SH-SY5Y (cell line): ENCODE measurements around the gene OGFR.

Source experiments
- GATA2 ChIP-seq: IDR thresholded peaks from 2 replicates; pipeline ENCODE4 v1.6.1; 2011; ENCODE audit warnings: mild to moderate bottlenecking, low read depth, low read length
- GATA3 ChIP-seq: IDR thresholded peaks from 2 replicates; pipeline ENCODE4 v1.6.1; 2011; ENCODE audit warnings: low read depth, mild to moderate bottlenecking, low read length, moderate library complexity

DNA sequence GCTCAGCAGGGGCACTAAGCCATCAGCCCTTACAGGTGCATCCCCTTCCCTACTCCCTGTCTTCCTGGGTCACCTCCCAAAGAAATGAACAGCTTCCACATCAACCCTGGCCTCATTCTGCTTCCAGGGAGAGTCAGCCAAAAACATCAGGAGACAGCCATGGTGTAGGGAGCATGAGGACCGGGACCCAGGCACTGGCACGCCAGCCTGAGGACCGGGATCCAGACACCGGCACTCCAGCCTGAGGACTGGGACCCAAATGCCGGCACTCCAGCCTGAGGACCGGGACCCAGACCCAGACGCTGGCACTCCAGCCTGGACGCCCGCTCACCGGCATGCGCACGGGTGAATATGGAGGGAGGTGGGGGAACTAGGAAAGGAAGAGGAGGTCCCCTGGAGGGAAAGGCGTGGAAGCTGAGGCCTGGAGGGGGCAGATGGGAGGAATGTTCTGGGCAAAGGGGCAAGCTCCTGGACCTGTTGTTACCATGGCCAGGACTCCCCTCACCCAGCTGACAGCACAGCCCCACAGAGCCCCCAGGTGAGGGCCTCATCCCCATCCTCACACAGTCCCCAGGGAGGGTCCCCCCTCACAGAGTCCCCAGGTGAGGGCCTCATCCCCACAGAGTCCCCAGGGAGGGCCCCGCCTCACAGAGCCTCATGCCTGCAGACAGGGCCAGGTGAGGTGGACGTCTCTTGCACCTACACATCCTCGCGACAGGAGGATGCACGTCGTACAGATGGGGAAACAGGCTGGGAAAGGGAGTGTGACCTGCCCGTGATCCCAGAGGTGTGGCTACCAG, 34.3 kb upstream of the OGFR start:
- TF ChIP-seq GATA2 (no peak), GATA3 (no peak)
